Natural killer cell treated with Interleukin-12 subunit alpha and Interleukin-12 subunit beta and Interleukin-15 and Interleukin-18, amount 100 ng/mL, for 72 hours (primary cell): Measurements from ENCODE around the gene ADAMTS16. TPM values are rescaled to one million over a fixed set of nuclear protein-coding genes. Genes with fewer than 3 reads are reported as not detected.

Experiments
- ATAC-seq, 2 donors: fragments of 150-1000 bp; cut with Tn5 transposase in 1 of 2; sonication (Bioruptor Pico), chemical (Tn5 transposase) in 1 of 2; 2 replicates each; pipeline ENCODE4 v1.10.0; 2021
- DNase-seq: peaks from one replicate; pipeline ENCODE4 v3.0.0; 2022; ENCODE audit warnings: low spot score
- H3K27ac Mint-ChIP-seq, 2 donors: 1 replicate in 1 of 2; 2 replicates in 1 of 2; pipeline ENCODE4 v1.8.0; 2022; ENCODE audit warnings: mixed read lengths in 2 of 2, mild to moderate bottlenecking in 1 of 2, moderate library complexity in 1 of 2
- H3K27me3 Mint-ChIP-seq, 2 donors: 1 replicate in 1 of 2; 2 replicates in 1 of 2; pipeline ENCODE4 v1.8.0; 2022; ENCODE audit warnings: mixed read lengths in 2 of 2
- H3K36me3 Mint-ChIP-seq: one replicate; pipeline ENCODE4 v1.8.0; 2022; ENCODE audit warnings: mixed read lengths
- H3K4me1 Mint-ChIP-seq, 2 donors: 1 replicate in 1 of 2; 2 replicates in 1 of 2; pipeline ENCODE4 v1.8.0; 2022; ENCODE audit warnings: low read depth in 2 of 2, mixed read lengths in 2 of 2, mild to moderate bottlenecking in 1 of 2
- H3K4me3 Mint-ChIP-seq: one replicate; pipeline ENCODE4 v1.8.0; 2022; ENCODE audit warnings: mixed read lengths
- H3K9me3 Mint-ChIP-seq: 2 replicates; pipeline ENCODE4 v1.8.0; 2022; ENCODE audit warnings: mixed read lengths
- total RNA-seq, 2 donors: library from RNA; stranded (reverse); gene quantifications; one replicate each; pipeline ENCODE4 v1.2.3, GENCODE V29; 2022

The ADAMTS16 gene
- total RNA-seq, 2 donors from 2014 or later = not detected

DNA sequence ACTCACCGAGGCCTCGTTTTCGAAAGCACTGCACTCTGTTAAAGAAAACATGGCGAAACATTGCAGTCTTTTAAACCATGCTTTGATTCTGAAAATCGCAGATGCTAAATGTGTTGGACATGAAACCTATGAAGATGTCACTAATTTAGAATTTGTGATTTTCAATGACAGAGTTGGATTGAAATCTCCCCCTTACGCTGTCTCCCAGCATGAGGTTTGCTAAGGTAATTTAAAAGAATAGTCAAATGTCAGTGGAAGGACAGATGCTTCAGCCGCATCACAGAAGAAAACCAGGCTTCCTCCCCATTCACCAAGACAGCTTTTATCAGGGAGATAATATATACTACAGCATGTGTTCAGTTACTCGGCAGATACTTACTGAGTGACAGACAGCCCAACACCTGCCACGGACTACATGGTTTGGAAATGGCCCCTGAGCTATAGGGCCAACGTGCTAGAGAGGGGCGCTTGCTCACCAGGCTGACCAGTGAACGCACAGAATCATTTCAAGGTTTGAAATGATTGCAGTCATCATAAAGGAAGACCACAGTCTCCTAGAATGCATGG is 136.9 kb downstream of the ADAMTS16 start:
- no peaks in the 10 kb centered on the region for H3K4me1 Mint-ChIP-seq
- ATAC-seq (no peak), DNase-seq (no peak)
- no peak overlapping the region for H3K27ac Mint-ChIP-seq
- no peaks in the 10 kb centered on the region for H3K27me3 Mint-ChIP-seq
- H3K9me3 Mint-ChIP-seq = peaks cover 4% of the 10 kb centered on the region
- H3K36me3 Mint-ChIP-seq = no peaks in the 10 kb centered on the region
- no peak overlapping the region for H3K4me3 Mint-ChIP-seq

DNA sequence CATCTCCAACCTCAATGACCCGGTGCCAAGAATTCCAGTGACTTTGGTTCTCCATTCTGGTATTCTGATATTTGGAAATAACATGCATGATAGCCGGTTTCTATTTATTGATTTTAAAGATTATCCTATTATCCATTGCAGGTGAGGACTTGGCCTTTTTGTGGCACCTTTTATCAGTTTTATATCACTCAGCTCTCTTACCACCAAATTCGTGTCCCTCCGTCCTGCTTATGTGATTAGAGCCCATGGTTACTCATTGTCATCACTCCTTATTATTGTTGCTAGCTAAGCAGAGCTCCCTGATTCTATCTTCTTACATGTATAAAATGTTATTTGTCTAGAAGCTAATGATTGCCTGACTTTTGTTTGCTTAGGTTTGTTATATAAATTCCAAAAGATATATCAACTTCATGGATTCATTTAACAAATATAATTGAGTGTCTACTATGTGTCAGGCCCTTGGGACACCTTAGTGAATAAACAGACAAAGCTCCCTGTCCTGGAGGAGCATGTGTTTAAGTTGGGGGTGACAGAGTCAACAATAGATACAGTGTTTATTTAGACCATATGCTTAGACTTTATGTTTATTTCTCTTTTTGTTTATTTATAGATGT is 138.2 kb downstream of the ADAMTS16 start:
- Mint-ChIP-seq H3K4me1 (no peaks in the 10 kb centered on the region), H3K9me3 (peaks cover 4% of the 10 kb centered on the region), H3K27ac (no peak overlapping the region), H3K27me3 (no peaks in the 10 kb centered on the region), H3K36me3 (no peaks in the 10 kb centered on the region), H3K4me3 (no peak overlapping the region)
- DNase-seq (no peak), ATAC-seq (no peak)

DNA sequence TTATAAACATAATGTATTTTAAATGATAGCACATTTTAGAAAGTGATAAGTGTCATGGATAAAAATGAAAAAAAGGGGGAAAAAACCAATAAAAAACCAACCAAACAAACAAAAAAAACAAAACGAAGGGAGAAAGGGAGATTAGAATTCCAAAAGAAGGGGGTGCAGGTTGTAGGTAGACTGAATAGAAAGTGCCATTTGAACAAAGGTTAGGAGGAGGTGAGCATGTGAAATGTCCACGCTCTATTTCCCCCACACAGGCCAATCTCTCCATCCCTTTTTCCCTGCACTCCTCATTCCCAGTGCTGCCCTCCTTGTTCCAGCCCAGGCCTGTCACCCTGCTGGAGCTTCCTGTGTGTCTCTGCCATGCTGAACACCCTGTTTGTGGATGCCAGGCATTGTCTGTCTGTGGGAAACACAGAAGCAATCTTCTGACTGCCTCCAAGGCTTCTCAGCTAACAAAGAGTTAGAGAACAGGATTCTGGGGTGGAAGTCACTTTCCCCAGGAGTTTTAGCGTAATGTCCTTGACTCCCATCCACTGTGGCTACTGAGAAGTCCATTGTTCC is 138.8 kb downstream of the ADAMTS16 start:
- no peak for DNase-seq
- ATAC-seq = no peak
- H3K36me3 Mint-ChIP-seq = no peaks in the 10 kb centered on the region
- H3K4me3 Mint-ChIP-seq = no peak overlapping the region
- H3K4me1 Mint-ChIP-seq = no peaks in the 10 kb centered on the region
- peaks cover 4% of the 10 kb centered on the region for H3K9me3 Mint-ChIP-seq
- no peak overlapping the region for H3K27ac Mint-ChIP-seq
- H3K27me3 Mint-ChIP-seq = no peaks in the 10 kb centered on the region

DNA sequence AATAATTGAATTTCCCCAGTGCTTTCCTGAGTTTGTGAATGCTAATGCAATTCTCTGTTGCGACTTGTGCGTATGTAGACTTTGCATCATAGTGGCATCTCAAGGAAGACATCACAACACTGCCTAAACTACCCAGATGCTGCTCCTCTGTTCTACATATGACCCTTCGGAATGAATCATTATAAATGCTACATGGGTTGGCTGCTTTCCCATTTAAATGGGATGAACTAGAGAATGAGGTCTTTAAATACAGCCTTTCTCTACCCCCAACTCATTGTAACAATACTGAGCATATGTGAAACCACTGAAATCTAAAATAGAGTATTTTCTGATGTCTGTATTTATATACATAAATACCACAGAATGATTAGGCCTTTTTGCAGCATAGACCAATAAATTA is 145.8 kb downstream of the ADAMTS16 start:
- no peak for ATAC-seq
- no peaks in the 10 kb centered on the region for H3K4me1 Mint-ChIP-seq
- H3K9me3 Mint-ChIP-seq = peaks cover 3% of the 10 kb centered on the region
- peaks cover 14% of the 10 kb centered on the region for H3K36me3 Mint-ChIP-seq
- H3K4me3 Mint-ChIP-seq = no peak overlapping the region
- no peaks in the 10 kb centered on the region for H3K27me3 Mint-ChIP-seq
- no peak overlapping the region for H3K27ac Mint-ChIP-seq
- DNase-seq = no peak

DNA sequence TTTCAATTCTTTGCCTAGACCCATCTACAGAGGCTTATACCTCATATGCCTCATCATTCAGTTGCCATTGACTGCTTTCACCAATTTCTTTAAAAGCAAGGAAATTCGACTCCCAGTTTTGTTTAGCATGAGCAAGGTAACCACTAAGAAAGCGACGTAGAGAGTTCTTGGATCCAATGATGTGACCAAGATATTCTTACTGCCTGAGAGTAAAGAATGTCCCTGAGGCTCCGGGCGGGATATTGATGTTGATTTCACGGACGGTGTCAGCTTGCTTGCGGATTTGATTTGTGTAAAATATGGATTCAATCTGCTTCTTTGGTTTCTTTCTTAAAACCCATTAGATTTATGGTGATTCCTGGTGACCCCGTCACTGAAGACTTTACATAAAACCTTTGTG is 147.3 kb downstream of the ADAMTS16 start:
- Mint-ChIP-seq H3K36me3 (peaks cover 14% of the 10 kb centered on the region), H3K27ac (no peak overlapping the region), H3K4me1 (no peaks in the 10 kb centered on the region), H3K9me3 (peaks cover 3% of the 10 kb centered on the region), H3K4me3 (no peak overlapping the region), H3K27me3 (no peaks in the 10 kb centered on the region)
- ATAC-seq (no peak), DNase-seq (no peak)

DNA sequence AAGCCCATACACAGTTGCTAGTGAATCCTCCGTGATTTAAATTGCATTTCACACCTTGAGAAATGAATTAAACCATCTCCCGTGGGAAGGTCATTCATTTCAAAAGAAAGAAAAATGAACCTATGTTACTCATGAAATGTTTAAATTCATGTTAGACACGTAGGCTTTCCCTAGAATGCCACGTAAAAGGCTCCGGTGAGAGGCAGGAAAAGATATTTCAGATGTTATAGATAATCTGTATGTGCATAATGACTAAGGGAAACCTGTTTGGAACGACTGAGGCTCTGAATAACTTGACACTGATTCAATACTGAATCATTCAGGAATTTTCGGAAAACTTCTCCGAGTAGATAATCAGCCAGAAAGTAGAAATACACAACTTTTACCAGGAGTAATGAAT is 148.1 kb downstream of the ADAMTS16 start:
- ATAC-seq (no peak), DNase-seq (no peak)
- Mint-ChIP-seq H3K27ac (no peak overlapping the region), H3K4me3 (no peak overlapping the region), H3K36me3 (peaks cover 14% of the 10 kb centered on the region), H3K9me3 (peaks cover 3% of the 10 kb centered on the region), H3K27me3 (no peaks in the 10 kb centered on the region), H3K4me1 (no peaks in the 10 kb centered on the region)

DNA sequence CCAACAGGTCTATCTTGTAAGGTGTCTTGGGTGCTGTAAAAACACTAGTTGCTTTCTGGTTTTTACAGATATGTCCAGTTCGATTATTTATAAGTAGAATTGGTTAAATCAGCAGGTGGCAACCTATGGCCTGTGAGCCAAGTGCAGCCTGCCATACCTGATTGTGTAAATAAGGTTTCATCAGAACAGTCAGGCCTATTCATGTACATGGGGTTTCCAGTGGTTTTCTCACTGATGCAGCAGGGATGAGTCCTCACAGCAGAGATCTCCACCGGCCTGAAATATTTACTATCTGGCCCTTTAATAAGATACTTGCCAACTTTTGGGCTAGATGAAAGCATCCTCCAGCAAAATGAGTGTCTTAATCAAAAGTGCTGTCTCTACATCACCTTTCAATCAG is 149.4 kb downstream of the ADAMTS16 start:
- peaks cover 13% of the 10 kb centered on the region for H3K36me3 Mint-ChIP-seq
- no peaks in the 10 kb centered on the region for H3K27me3 Mint-ChIP-seq
- no peaks in the 10 kb centered on the region for H3K4me1 Mint-ChIP-seq

DNA sequence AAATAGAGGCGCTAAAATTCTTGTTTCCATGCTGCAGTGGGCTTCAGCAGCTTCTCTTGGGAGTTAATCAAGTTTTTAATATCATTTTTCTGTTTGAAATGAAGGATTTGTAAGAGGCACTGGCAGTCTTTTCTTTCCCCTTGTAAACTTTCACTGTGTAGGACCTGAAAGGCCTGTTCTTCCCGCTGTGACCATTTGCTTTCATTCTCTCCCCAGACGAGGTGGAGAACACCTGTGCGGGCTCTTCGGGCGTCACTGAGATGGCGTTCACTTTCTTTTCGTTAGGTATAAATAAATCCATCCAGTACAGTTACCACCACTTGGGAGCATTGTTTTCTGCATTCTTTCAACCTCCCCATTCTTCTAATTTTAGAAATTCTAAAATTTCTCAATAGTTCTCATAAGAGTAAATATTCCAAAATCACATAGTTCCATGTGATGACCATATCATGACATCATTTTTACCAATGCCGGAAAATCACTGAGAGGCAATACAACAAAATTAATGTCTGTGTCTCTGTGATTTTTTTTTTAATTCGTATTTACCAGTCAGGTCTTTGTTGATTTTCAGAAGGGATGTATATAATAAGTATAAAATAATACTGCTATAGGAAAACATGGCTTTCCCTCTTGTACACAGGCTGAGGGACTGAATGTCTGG is 150.7 kb downstream of the ADAMTS16 start:
- Mint-ChIP-seq H3K9me3 (peaks cover 1% of the 10 kb centered on the region), H3K27me3 (no peaks in the 10 kb centered on the region), H3K27ac (no peak overlapping the region), H3K4me3 (no peak overlapping the region), H3K4me1 (no peaks in the 10 kb centered on the region), H3K36me3 (peaks cover 7% of the 10 kb centered on the region)
- DNase-seq (no peak), ATAC-seq (no peak)

More for the DNA sequence above, 149.4 kb downstream of the ADAMTS16 start:
- ATAC-seq = no peak
- no peak overlapping the region for H3K27ac Mint-ChIP-seq
- H3K4me3 Mint-ChIP-seq = no peak overlapping the region
- no peak for DNase-seq
- peaks cover 3% of the 10 kb centered on the region for H3K9me3 Mint-ChIP-seq

DNA sequence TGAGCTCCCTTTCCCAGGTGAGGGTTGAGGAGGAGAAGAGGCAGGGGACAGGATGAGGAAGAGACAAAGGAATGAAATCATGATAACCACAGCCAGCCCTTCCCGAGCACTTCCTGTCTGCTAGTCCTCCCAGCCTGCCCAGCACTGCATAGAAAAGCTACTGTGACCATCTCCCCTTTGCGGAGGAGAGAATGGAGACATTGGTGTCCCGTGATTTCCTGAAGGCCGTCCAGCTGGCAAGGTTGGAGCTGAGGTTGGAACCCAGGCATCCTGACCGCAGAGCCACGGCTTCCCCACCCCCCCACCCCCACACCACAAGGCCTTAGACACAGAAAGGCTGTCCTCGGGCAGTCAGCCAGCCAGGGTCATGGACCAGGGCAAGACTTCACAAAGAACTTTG is 151.2 kb downstream of the ADAMTS16 start:
- ATAC-seq = no peak
- DNase-seq = no peak
- no peaks in the 10 kb centered on the region for H3K4me1 Mint-ChIP-seq
- H3K27ac Mint-ChIP-seq = no peak overlapping the region
- H3K36me3 Mint-ChIP-seq = peaks cover 5% of the 10 kb centered on the region
- no peak overlapping the region for H3K4me3 Mint-ChIP-seq
- H3K9me3 Mint-ChIP-seq = no peaks in the 10 kb centered on the region
- H3K27me3 Mint-ChIP-seq = no peaks in the 10 kb centered on the region

DNA sequence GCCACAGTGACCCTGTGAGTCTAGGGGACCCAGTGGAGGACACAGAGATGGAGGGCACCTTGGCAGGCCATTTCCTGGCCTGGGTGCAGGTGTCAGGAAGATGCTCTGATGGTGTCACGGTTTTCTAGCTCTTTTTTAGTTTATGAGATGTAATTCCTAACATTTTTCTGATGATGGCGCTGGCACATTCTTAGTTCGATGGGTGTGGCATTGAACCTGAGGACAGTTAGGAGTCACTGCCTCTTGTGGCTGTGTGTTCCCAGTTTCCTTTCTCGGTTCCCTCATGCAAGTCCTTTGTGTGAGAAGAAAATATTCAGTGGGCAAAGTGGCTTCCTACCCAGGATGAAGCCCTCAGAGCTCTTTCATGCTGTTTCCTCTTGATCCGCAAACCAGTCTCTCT is 152.9 kb downstream of the ADAMTS16 start:
- Mint-ChIP-seq H3K27me3 (no peaks in the 10 kb centered on the region), H3K4me3 (no peak overlapping the region), H3K4me1 (no peaks in the 10 kb centered on the region), H3K9me3 (peaks cover 2% of the 10 kb centered on the region), H3K36me3 (peaks cover 9% of the 10 kb centered on the region), H3K27ac (no peak overlapping the region)
- DNase-seq (no peak), ATAC-seq (no peak)

DNA sequence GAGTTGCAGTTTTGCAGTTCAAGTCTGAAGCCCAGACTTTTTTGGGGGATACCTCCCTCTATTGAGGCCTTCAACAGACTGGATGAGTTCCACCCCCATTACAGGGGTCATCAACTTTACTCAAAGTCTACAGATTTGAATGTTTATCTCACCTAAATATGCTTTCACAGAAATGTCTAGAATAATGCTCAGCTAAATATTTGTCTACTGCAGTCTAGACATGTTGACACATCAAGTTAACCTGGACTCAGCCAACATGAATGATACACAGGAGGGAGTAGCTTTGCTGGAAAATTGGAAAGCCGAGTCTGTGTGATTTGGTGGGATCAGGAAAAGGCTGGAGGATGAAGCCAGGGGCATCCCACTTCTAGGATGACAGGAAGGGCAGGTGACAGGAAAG is 154.3 kb downstream of the ADAMTS16 start:
- no peaks in the 10 kb centered on the region for H3K4me1 Mint-ChIP-seq
- DNase-seq (no peak), ATAC-seq (no peak)
- peaks cover 9% of the 10 kb centered on the region for H3K36me3 Mint-ChIP-seq
- peaks cover 4% of the 10 kb centered on the region for H3K9me3 Mint-ChIP-seq
- no peaks in the 10 kb centered on the region for H3K27me3 Mint-ChIP-seq
- no peak overlapping the region for H3K4me3 Mint-ChIP-seq
- H3K27ac Mint-ChIP-seq = no peak overlapping the region

DNA sequence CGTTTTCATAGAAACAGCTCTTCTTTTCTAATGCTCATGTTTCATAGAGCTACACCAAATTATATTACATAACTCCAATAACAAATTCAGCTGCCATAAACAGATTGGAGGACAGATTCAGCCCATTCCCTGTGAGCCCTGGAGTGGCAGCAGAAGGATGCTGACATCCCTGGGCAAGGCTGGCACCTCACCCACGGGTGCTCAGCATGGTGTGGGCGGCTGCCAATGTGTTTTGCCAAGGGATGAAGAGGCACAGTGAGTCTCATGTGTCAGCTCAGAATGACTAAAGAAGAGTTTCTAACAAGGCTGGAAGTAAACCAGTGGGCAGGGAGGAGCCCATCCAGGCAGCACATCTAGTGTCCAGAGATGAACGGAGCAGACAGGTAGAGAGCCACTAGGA is 155.2 kb downstream of the ADAMTS16 start:
- Mint-ChIP-seq H3K27ac (no peak overlapping the region), H3K9me3 (peaks cover 8% of the 10 kb centered on the region), H3K27me3 (no peaks in the 10 kb centered on the region), H3K4me1 (no peaks in the 10 kb centered on the region), H3K36me3 (peaks cover 9% of the 10 kb centered on the region), H3K4me3 (no peak overlapping the region)
- DNase-seq = no peak
- no peak for ATAC-seq

DNA sequence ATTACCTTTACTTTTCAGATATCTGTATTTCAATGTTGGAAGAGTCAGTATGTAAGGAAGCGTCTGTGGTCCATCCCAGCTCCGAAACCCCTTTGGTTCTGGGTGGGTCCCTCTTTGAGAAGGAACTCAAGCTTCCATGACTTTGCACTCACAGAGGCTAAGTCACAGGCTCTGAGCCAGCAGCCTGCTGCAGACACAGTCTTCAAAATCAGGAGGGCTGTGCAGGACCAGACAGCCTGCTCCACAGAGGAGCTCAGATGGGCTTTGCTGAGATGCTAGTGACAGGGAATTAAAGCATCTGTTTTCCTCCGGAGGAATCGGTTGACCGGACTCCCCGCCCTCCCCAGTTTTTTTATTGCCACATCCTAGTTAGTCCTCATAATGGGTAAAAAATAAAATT is 155.9 kb downstream of the ADAMTS16 start:
- H3K4me1 Mint-ChIP-seq = no peaks in the 10 kb centered on the region
- ATAC-seq (no peak), DNase-seq (no peak)
- H3K27me3 Mint-ChIP-seq = no peaks in the 10 kb centered on the region
- H3K9me3 Mint-ChIP-seq = peaks cover 8% of the 10 kb centered on the region
- no peak overlapping the region for H3K27ac Mint-ChIP-seq
- no peak overlapping the region for H3K4me3 Mint-ChIP-seq
- H3K36me3 Mint-ChIP-seq = peaks cover 9% of the 10 kb centered on the region

DNA sequence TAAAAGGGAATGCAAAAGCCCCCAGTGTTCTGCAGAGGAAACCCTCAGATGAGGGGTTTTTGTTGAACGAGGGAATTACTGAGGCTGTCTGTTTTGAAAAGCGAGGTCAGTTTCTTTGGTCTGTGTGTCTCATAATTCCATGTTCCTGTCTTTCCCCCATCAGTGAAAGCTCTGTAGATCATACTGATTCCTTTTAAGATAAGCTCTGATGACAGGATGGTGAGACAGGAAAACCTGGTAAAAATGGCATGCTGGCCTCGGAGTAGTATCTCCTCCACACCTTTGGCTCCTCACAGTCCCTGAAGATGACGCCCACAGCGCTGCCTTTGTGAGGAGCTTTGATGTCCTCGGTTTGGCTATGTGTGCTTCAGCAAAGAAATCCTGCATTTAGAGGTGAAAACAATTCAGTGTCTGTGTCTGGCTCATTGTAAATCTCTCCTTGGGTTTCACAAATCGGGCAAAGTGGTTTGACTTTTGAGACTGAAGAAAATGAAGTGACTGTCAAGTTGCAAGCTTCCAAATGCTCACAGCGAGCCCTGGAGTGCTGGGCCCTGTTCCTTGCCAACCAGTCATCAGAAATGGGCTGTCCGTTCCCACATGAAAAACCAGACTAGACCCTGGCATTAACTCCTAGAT is 157.4 kb downstream of the ADAMTS16 start:
- peaks cover 12% of the 10 kb centered on the region for H3K9me3 Mint-ChIP-seq
- no peak overlapping the region for H3K4me3 Mint-ChIP-seq
- H3K27me3 Mint-ChIP-seq = no peaks in the 10 kb centered on the region
- H3K36me3 Mint-ChIP-seq = peaks cover 9% of the 10 kb centered on the region
- no peak overlapping the region for H3K27ac Mint-ChIP-seq
- no peaks in the 10 kb centered on the region for H3K4me1 Mint-ChIP-seq
- no peak for ATAC-seq
- DNase-seq = no peak
